Measurements from ENCODE around the gene PTPA.
A peak's percentile ranks its signal among the peaks of the same experiment; 100 is the strongest.

- TF ChIP-seq, protein P1, sequence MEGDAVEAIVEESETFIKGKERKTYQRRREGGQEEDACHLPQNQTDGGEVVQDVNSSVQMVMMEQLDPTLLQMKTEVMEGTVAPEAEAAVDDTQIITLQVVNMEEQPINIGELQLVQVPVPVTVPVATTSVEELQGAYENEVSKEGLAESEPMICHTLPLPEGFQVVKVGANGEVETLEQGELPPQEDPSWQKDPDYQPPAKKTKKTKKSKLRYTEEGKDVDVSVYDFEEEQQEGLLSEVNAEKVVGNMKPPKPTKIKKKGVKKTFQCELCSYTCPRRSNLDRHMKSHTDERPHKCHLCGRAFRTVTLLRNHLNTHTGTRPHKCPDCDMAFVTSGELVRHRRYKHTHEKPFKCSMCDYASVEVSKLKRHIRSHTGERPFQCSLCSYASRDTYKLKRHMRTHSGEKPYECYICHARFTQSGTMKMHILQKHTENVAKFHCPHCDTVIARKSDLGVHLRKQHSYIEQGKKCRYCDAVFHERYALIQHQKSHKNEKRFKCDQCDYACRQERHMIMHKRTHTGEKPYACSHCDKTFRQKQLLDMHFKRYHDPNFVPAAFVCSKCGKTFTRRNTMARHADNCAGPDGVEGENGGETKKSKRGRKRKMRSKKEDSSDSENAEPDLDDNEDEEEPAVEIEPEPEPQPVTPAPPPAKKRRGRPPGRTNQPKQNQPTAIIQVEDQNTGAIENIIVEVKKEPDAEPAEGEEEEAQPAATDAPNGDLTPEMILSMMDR (IDR thresholded peaks at IDR 0.05; ENCODE audit: borderline replicate concordance, extremely low read depth, low read length, poor library complexity, severe bottlenecking), result peak; percentile 93
- TF ChIP-seq EZH2 (IDR thresholded peaks at IDR 0.05; ENCODE audit: borderline replicate concordance, low read depth, low read length, severe bottlenecking), result no peak
Observed at GRCh38 chr9:129143031-129143927, 32.1 kb downstream of the PTPA start.

Measured in DND-41 (cell line).